ENCODE results near the gene CAMKK2. TPM values are rescaled to one million over a fixed set of nuclear protein-coding genes. Genes with fewer than 3 reads are reported as not detected.
"Not testable (repeated sequence)": the region's sequence is repeated elsewhere in the genome, so short reads cannot be mapped to it uniquely, and the experiment has no call there.

Gene CAMKK2
- total RNA-seq, 1 donor, result 32.3 TPM

GRCh38 chr12:121280531-121280930, 16.0 kb downstream of the CAMKK2 start:
- not testable (repeated sequence) for DNase-seq (ENCODE audit: low read depth in 2 of 3, low spot score in 2 of 3)

- no peak for DNase-seq (ENCODE audit: low read depth in 2 of 3, low spot score in 2 of 3)
Measured at GRCh38 chr12:121279507-121279915, 17.0 kb downstream of the CAMKK2 start.

- no peak for DNase-seq (ENCODE audit: low read depth in 2 of 3, low spot score in 2 of 3)
Measured at GRCh38 chr12:121279071-121279375, 17.5 kb downstream of the CAMKK2 start.

GRCh38 chr12:121278169-121279070, 18.1 kb downstream of the CAMKK2 start:
- DNase-seq (ENCODE audit: low read depth in 2 of 3, low spot score in 2 of 3), result peak in 1 of 3 donors; percentile 6

GRCh38 chr12:121277374-121277759, 19.1 kb downstream of the CAMKK2 start:
- no peak for DNase-seq (ENCODE audit: low read depth in 2 of 3, low spot score in 2 of 3)

- no peak for DNase-seq (ENCODE audit: low read depth in 2 of 3, low spot score in 2 of 3)
Measured at GRCh38 chr12:121274036-121274763, 22.3 kb downstream of the CAMKK2 start.

- no peak for DNase-seq (ENCODE audit: low read depth in 2 of 3, low spot score in 2 of 3)
Measured at GRCh38 chr12:121273364-121273896, 23.1 kb downstream of the CAMKK2 start.

GRCh38 chr12:121267822-121268221, 28.7 kb downstream of the CAMKK2 start:
- DNase-seq (ENCODE audit: low read depth in 2 of 3, low spot score in 2 of 3), result no peak

- no peak for DNase-seq (ENCODE audit: low read depth in 2 of 3, low spot score in 2 of 3)
Measured at GRCh38 chr12:121264951-121265515, 31.5 kb downstream of the CAMKK2 start.

GRCh38 chr12:121264135-121264534, 32.4 kb downstream of the CAMKK2 start:
- DNase-seq (ENCODE audit: low read depth in 2 of 3, low spot score in 2 of 3), result no peak

- DNase-seq (ENCODE audit: low read depth in 2 of 3, low spot score in 2 of 3), result no peak
Measured at GRCh38 chr12:121263206-121263935, 33.1 kb downstream of the CAMKK2 start.

- no peak for DNase-seq (ENCODE audit: low read depth in 2 of 3, low spot score in 2 of 3)
Measured at GRCh38 chr12:121261398-121261797, 35.1 kb downstream of the CAMKK2 start.

GRCh38 chr12:121260091-121260490, 36.4 kb downstream of the CAMKK2 start:
- DNase-seq (ENCODE audit: low read depth in 2 of 3, low spot score in 2 of 3), result no peak

GRCh38 chr12:121259074-121259473, 37.4 kb downstream of the CAMKK2 start:
- no peak for DNase-seq (ENCODE audit: low read depth in 2 of 3, low spot score in 2 of 3)

GRCh38 chr12:121257704-121258449, 38.6 kb downstream of the CAMKK2 start:
- DNase-seq (ENCODE audit: low read depth in 2 of 3, low spot score in 2 of 3), result not testable (repeated sequence)

GRCh38 chr12:121255433-121255832, 41.1 kb downstream of the CAMKK2 start:
- DNase-seq (ENCODE audit: low read depth in 2 of 3, low spot score in 2 of 3), result no peak

GRCh38 chr12:121253638-121254335, 42.7 kb downstream of the CAMKK2 start:
- DNase-seq (ENCODE audit: low read depth in 2 of 3, low spot score in 2 of 3), result no peak

GRCh38 chr12:121252712-121253345, 43.7 kb downstream of the CAMKK2 start:
- DNase-seq (ENCODE audit: low read depth in 2 of 3, low spot score in 2 of 3), result no peak

GRCh38 chr12:121251838-121252237, 44.7 kb downstream of the CAMKK2 start:
- DNase-seq (ENCODE audit: low read depth in 2 of 3, low spot score in 2 of 3), result no peak

Measured in hematopoietic multipotent progenitor cell (in vitro differentiated cells).